Breast epithelium (tissue), 4 donors: ENCODE measurements around the gene SPIRE1. TPM values are rescaled to one million over a fixed set of nuclear protein-coding genes. Genes with fewer than 3 reads are reported as not detected.
A peak's percentile ranks its signal among the peaks of the same experiment; 100 is the strongest.

ENCODE experiments used
- DNase-seq, 2 donors: peaks; one replicate each; pipeline ENCODE4 v3.0.0-alpha.2; 2019; ENCODE audit warnings: low spot score in 2 of 2
- H3K27ac ChIP-seq, 2 donors: fragments of 200-600 bp; sonication (generic) in 1 of 2; one replicate each; pipeline ENCODE4 v1.5.1; 2016 to 2019; ENCODE audit warnings: mild to moderate bottlenecking in 1 of 2
- H3K27me3 ChIP-seq, 2 donors: fragments of 200-600 bp; sonication (generic) in 1 of 2; one replicate each; pipeline versions ENCODE4 v1.5.1 to v1.6.0; 2017 to 2019; ENCODE audit warnings: control low read depth in 1 of 2, mild to moderate bottlenecking in 1 of 2
- H3K36me3 ChIP-seq: fragments of 200-600 bp; one replicate; pipeline ENCODE4 v1.5.1; 2019
- H3K4me1 ChIP-seq, 2 donors: fragments of 200-600 bp; sonication (generic); one replicate each; pipeline ENCODE4 v1.5.1; 2016 to 2019; ENCODE audit warnings: control low read depth in 1 of 2
- H3K4me3 ChIP-seq, 3 donors: fragments of 200-600 bp; sonication (generic); 1 replicate in 2 of 3; 2 replicates in 1 of 3; pipeline ENCODE4 v1.5.1; 2016 to 2019; ENCODE audit warnings: mild to moderate bottlenecking in 3 of 3, moderate library complexity in 2 of 3
- H3K9me3 ChIP-seq, 2 donors: fragments of 200-600 bp; sonication (generic) in 1 of 2; one replicate each; pipeline ENCODE4 v1.5.1; 2016 to 2019; ENCODE audit warnings: control low read depth in 1 of 2
- POLR2A ChIP-seq: fragments of 450-650 bp; IDR thresholded peaks from one replicate; pipeline ENCODE4 v1.6.1; 2016; ENCODE audit warnings: antibody characterized with exemption, mild to moderate bottlenecking, moderate library complexity
- POLR2AphosphoS5 ChIP-seq, 3 donors: sonication (generic); formaldehyde crosslinking; IDR thresholded peaks; one replicate each; pipeline ENCODE4 v1.6.1; 2017; ENCODE audit warnings: antibody characterized with exemption in 3 of 3
- intact Hi-C: fragments of 100-400 bp; cut with DNase I; formaldehyde crosslinking; loops from one replicate; pipeline ENCODE4 v1.15.1; 2023; ENCODE audit warnings: low total_unique reads
- total RNA-seq, 3 donors: library from RNA; depleted of rRNA; stranded (reverse); fragments of >200 nt; gene quantifications; one replicate each; pipeline ENCODE4 v1.1.0, GENCODE V29; 2016
- TF ChIP-seq, protein P1 (sequence below), 3 donors: fragments of 450-650 bp; IDR thresholded peaks; one replicate each; pipeline ENCODE4 v1.5.1; 2016 to 2017; ENCODE audit warnings: antibody characterized with exemption in 3 of 3, mild to moderate bottlenecking in 3 of 3, moderate library complexity in 3 of 3

The SPIRE1 gene
- total RNA-seq, 3 donors from 2014 or later, result 24.3 to 38.5 (median 25.9) TPM

GRCh38 chr18:12593866-12594265 is 64.0 kb downstream of the SPIRE1 start:
- Histone ChIP-seq H3K27me3 (no peaks in the 10 kb centered on the region), H3K36me3 (no peaks in the 10 kb centered on the region), H3K27ac (no peak overlapping the region), H3K9me3 (no peaks in the 10 kb centered on the region), H3K4me3 (no peak overlapping the region), H3K4me1 (no peaks in the 10 kb centered on the region)
- no peak for TF ChIP-seq POLR2AphosphoS5 (IDR thresholded peaks at IDR 0.05)
- TF ChIP-seq POLR2A, result no peak
- TF ChIP-seq, protein P1, sequence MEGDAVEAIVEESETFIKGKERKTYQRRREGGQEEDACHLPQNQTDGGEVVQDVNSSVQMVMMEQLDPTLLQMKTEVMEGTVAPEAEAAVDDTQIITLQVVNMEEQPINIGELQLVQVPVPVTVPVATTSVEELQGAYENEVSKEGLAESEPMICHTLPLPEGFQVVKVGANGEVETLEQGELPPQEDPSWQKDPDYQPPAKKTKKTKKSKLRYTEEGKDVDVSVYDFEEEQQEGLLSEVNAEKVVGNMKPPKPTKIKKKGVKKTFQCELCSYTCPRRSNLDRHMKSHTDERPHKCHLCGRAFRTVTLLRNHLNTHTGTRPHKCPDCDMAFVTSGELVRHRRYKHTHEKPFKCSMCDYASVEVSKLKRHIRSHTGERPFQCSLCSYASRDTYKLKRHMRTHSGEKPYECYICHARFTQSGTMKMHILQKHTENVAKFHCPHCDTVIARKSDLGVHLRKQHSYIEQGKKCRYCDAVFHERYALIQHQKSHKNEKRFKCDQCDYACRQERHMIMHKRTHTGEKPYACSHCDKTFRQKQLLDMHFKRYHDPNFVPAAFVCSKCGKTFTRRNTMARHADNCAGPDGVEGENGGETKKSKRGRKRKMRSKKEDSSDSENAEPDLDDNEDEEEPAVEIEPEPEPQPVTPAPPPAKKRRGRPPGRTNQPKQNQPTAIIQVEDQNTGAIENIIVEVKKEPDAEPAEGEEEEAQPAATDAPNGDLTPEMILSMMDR (IDR thresholded peaks at IDR 0.05), result no peak
- DNase-seq, result no peak
- intact Hi-C loops, result no loop called here

DNA sequence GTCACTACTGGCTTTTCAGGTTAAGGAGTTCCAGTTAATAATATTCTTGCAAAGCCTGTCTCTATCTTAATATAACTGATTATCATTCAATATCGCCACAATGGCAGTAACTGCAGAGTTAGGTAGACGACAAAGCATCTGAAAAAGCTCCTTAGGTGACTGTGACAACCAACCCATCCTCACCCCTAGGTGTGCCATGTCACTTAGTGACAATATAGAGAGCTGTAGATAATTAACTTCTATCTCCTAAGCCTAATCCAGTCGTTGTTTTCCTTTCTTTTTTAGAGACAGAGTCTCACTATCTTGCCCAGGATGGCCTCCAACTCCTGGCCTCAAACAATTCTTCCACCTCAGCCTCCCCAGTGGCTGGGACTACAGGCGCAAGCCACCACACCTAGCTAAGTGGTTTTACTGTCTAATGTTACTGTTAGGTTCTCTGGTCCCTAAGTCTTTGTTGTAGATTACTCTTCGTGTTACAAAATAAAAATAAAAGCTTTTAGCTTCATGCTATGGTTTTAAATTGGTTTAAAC is 65.2 kb downstream of the SPIRE1 start:
- Histone ChIP-seq H3K9me3 (no peaks in the 10 kb centered on the region), H3K27me3 (no peaks in the 10 kb centered on the region), H3K36me3 (no peaks in the 10 kb centered on the region), H3K27ac (no peak overlapping the region), H3K4me3 (no peak overlapping the region), H3K4me1 (no peaks in the 10 kb centered on the region)
- no peak for DNase-seq
- TF ChIP-seq, protein P1 (IDR thresholded peaks at IDR 0.05), result no peak
- TF ChIP-seq POLR2A, result no peak
- TF ChIP-seq POLR2AphosphoS5 (IDR thresholded peaks at IDR 0.05), result no peak
- intact Hi-C loops, result no loop called here

- no peak overlapping the region for H3K4me3 ChIP-seq
- no peaks in the 10 kb centered on the region for H3K27me3 ChIP-seq
- H3K9me3 ChIP-seq, result no peaks in the 10 kb centered on the region
- H3K36me3 ChIP-seq, result no peaks in the 10 kb centered on the region
- no peak for DNase-seq
- H3K4me1 ChIP-seq, result no peaks in the 10 kb centered on the region
- intact Hi-C loops, result no loop called here
- TF ChIP-seq, protein P1 (IDR thresholded peaks at IDR 0.05), result no peak
- TF ChIP-seq POLR2AphosphoS5 (IDR thresholded peaks at IDR 0.05) (no peak), POLR2A (no peak)
- peak overlapping the region in 1 of 2 donors; percentile 10 for H3K27ac ChIP-seq
These were observed 68.5 kb downstream of the SPIRE1 start for GRCh38 chr18:12589448-12589847.

- TF ChIP-seq POLR2A (no peak), POLR2AphosphoS5 (IDR thresholded peaks at IDR 0.05) (no peak)
- TF ChIP-seq, protein P1 (IDR thresholded peaks at IDR 0.05), result no peak
- no peaks in the 10 kb centered on the region for H3K4me1 ChIP-seq
- no peaks in the 10 kb centered on the region for H3K9me3 ChIP-seq
- DNase-seq, result no peak
- no peaks in the 10 kb centered on the region for H3K27me3 ChIP-seq
- intact Hi-C loops, result no loop called here
- H3K4me3 ChIP-seq, result no peak overlapping the region
- H3K27ac ChIP-seq, result no peak overlapping the region
- no peaks in the 10 kb centered on the region for H3K36me3 ChIP-seq
These were observed 71.0 kb downstream of the SPIRE1 start for GRCh38 chr18:12586956-12587355.

- TF ChIP-seq POLR2A (no peak), POLR2AphosphoS5 (IDR thresholded peaks at IDR 0.05) (no peak)
- TF ChIP-seq, protein P1 (IDR thresholded peaks at IDR 0.05), result no peak
- no peaks in the 10 kb centered on the region for H3K9me3 ChIP-seq
- H3K27me3 ChIP-seq, result no peaks in the 10 kb centered on the region
- DNase-seq, result no peak
- H3K4me3 ChIP-seq, result no peak overlapping the region
- H3K36me3 ChIP-seq, result no peaks in the 10 kb centered on the region
- intact Hi-C loops, result no loop called here
- H3K4me1 ChIP-seq, result no peaks in the 10 kb centered on the region
- no peak overlapping the region for H3K27ac ChIP-seq
These were observed 72.7 kb downstream of the SPIRE1 start for GRCh38 chr18:12585218-12585617.
